Measurements from ENCODE around the gene RPS6KA2.

The RPS6KA2 gene

GRCh38 chr6:166488701-166489100 is 138.3 kb downstream of the RPS6KA2 start:
- H3K4me3 ChIP-seq (ENCODE audit: low read depth, low read length) = no peak overlapping the region
- TF ChIP-seq, protein P1, sequence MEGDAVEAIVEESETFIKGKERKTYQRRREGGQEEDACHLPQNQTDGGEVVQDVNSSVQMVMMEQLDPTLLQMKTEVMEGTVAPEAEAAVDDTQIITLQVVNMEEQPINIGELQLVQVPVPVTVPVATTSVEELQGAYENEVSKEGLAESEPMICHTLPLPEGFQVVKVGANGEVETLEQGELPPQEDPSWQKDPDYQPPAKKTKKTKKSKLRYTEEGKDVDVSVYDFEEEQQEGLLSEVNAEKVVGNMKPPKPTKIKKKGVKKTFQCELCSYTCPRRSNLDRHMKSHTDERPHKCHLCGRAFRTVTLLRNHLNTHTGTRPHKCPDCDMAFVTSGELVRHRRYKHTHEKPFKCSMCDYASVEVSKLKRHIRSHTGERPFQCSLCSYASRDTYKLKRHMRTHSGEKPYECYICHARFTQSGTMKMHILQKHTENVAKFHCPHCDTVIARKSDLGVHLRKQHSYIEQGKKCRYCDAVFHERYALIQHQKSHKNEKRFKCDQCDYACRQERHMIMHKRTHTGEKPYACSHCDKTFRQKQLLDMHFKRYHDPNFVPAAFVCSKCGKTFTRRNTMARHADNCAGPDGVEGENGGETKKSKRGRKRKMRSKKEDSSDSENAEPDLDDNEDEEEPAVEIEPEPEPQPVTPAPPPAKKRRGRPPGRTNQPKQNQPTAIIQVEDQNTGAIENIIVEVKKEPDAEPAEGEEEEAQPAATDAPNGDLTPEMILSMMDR (IDR thresholded peaks at IDR 0.05; ENCODE audit: low read depth, low read length, missing control alignments) = no peak
- no peak for DNase-seq (ENCODE audit: low read depth)

- TF ChIP-seq, protein P1 (IDR thresholded peaks at IDR 0.05; ENCODE audit: low read depth, low read length, missing control alignments) = no peak
- DNase-seq (ENCODE audit: low read depth) = peak; percentile 95
- no peak overlapping the region for H3K4me3 ChIP-seq (ENCODE audit: low read depth, low read length)
These were observed 138.9 kb downstream of the RPS6KA2 start for GRCh38 chr6:166488076-166488685.

DNA sequence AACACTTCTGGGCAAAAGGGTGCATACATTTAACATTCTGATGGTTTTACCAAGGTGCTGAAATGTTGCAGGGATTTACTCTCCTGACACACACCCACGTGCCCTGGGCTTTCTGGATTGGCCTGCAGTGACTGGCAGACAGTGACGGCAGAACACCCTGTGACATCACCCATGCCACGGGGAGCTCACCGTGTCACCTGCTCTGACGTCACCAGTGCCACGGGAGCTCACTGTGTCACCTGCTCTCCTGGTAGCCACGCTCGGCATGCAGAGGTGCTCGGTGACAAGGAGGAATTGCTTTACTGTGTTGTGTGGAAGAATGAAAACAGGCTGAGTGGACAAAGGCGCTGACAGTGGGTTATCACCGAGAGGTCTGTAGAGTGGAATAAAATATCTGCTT is 139.9 kb downstream of the RPS6KA2 start:
- no peak overlapping the region for H3K4me3 ChIP-seq (ENCODE audit: low read depth, low read length)
- TF ChIP-seq, protein P1 (IDR thresholded peaks at IDR 0.05; ENCODE audit: low read depth, low read length, missing control alignments) = no peak
- no peak for DNase-seq (ENCODE audit: low read depth)

DNA sequence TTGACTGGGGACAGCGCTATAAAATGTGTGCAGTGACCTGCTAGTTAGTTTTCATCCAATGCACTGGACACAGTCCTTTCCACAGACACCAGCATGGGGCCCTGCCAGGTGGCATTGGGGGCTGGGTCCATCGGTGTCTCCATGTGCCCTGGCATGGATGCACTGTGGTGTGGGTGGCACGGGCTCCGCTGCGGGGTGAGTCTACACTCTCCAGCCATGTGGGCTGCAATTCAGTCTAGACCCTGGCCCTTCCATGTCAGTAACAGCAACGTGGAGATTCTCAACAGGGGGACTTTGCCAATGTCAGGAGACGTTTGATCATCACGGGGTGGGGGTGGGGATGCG is 140.5 kb downstream of the RPS6KA2 start:
- no peak for DNase-seq (ENCODE audit: low read depth)
- H3K4me3 ChIP-seq (ENCODE audit: low read depth, low read length) = no peak overlapping the region

GRCh38 chr6:166485651-166486535 is 141.2 kb downstream of the RPS6KA2 start:
- TF ChIP-seq, protein P1 (IDR thresholded peaks at IDR 0.05; ENCODE audit: low read depth, low read length, missing control alignments) = no peak
- H3K4me3 ChIP-seq (ENCODE audit: low read depth, low read length) = no peak overlapping the region
- DNase-seq (ENCODE audit: low read depth) = no peak

More for the DNA sequence above, 140.5 kb downstream of the RPS6KA2 start:
- TF ChIP-seq, protein P1 (IDR thresholded peaks at IDR 0.05; ENCODE audit: low read depth, low read length, missing control alignments) = no peak

DNA sequence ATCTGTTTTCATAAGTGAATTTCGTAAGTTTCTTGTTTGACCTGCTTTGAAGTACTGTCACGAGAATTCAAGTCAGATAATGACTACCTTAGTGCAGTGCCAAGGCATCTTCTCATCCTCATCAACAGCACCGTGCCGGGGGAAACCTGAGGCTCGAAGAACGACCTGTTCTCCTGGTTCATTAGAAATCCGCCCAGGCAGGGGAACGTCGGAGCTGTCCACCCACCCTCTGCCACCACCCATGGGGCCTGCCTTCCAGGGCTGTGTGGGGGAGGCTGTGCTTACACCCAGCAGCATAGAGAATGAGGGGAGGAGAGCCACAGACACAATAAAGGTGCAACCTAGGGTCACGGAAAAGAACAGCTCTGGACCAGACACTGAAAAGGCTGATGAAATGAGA is 142.2 kb downstream of the RPS6KA2 start:
- no peak overlapping the region for H3K4me3 ChIP-seq (ENCODE audit: low read depth, low read length)
- DNase-seq (ENCODE audit: low read depth) = no peak
- TF ChIP-seq, protein P1 (IDR thresholded peaks at IDR 0.05; ENCODE audit: low read depth, low read length, missing control alignments) = no peak

All from GM12864 (cell line).